ENCODE measurements around the gene PWWP2A.
"Not testable (repeated sequence)": the region's sequence is repeated elsewhere in the genome, so short reads cannot be mapped to it uniquely, and the experiment has no call there.

Gene PWWP2A

GRCh38 chr5:160119142-160119904 lies at the start of gene PWWP2A:
TSS of gene PWWP2A (minus strand) at chr5:160119450. CDS start at chr5:160119388, 62 bp downstream.
- DNase-seq = peak; percentile 100

GRCh38 chr5:160167624-160168165 lies 48.4 kb upstream of the PWWP2A start:
- no peak for DNase-seq

- DNase-seq = no peak
Measured at GRCh38 chr5:160166973-160167623, 47.8 kb upstream of the PWWP2A start.

- DNase-seq = no peak
Measured at GRCh38 chr5:160166069-160166972, 47.1 kb upstream of the PWWP2A start.

GRCh38 chr5:160165137-160166068 lies 46.2 kb upstream of the PWWP2A start:
- DNase-seq = peak; percentile 71

GRCh38 chr5:160162910-160163309 lies 43.7 kb upstream of the PWWP2A start:
- no peak for DNase-seq

GRCh38 chr5:160161626-160162025 lies 42.4 kb upstream of the PWWP2A start:
- DNase-seq = no peak

GRCh38 chr5:160160875-160161274 lies 41.6 kb upstream of the PWWP2A start:
- not testable (repeated sequence) for DNase-seq

- DNase-seq = peak; percentile 78
Measured at GRCh38 chr5:160159991-160160792, 40.9 kb upstream of the PWWP2A start.

GRCh38 chr5:160158087-160158486 lies 38.8 kb upstream of the PWWP2A start:
- no peak for DNase-seq

GRCh38 chr5:160155017-160155750 lies 35.9 kb upstream of the PWWP2A start:
- no peak for DNase-seq

GRCh38 chr5:160152901-160153300 lies 33.7 kb upstream of the PWWP2A start:
- no peak for DNase-seq

GRCh38 chr5:160152287-160152686 lies 33.0 kb upstream of the PWWP2A start:
- no peak for DNase-seq

- no peak for DNase-seq
Measured at GRCh38 chr5:160151017-160151416, 31.8 kb upstream of the PWWP2A start.

- DNase-seq = no peak
Measured at GRCh38 chr5:160150381-160150780, 31.1 kb upstream of the PWWP2A start.

GRCh38 chr5:160144436-160144835 lies 25.2 kb upstream of the PWWP2A start:
- not testable (repeated sequence) for DNase-seq

- no peak for DNase-seq
Measured at GRCh38 chr5:160134332-160134731, 15.1 kb upstream of the PWWP2A start.

GRCh38 chr5:160133918-160134304 lies 14.7 kb upstream of the PWWP2A start:
- no peak for DNase-seq

- DNase-seq = no peak
Measured at GRCh38 chr5:160133071-160133917, 14.0 kb upstream of the PWWP2A start.

All from NCI-H1436 (cell line).